ENCODE results near the gene RPUSD4. TPM values are rescaled to one million over a fixed set of nuclear protein-coding genes. Genes with fewer than 3 reads are reported as not detected.

Gene RPUSD4
- total and polyA plus RNA-seq, 11 donors = 15.4 to 50.0 (median 33.2) TPM

DNA sequence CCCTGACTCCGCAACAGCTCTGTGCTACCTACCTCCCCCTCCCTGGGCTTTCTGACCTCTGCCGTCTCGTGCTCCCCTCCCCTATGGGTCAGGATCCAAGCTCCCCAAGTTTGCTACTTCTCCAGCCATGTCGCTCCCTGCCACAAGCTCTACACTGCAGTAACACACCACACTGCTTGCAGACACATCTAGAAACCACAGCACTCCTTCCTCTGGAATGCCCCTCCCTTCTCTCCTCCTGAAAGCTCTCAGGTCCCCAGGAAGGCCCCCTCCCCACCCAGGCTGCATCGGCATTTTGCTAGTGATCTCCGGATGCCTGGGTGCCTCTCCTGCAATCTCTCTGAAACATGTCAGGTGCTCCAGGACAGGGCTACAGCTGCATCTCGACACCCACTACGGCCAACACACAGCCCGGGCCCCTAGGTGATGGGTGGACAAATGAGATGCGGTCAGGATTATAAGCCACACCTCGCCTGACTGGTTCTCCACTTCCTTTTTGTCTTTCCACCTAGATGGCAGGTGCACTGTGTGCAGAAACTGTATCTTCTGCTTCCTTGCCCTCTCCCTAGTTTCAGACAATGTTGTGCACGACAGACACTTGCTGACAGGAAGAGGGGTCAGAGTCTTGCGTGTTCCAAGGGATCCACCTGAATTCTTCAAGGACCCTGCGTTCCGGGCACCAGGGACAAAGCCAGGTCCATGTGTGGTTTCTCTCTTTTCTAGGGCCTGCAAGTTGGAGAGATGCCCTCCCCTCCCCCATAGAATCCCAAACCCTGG, 22.9 kb downstream of the RPUSD4 start:
- intact Hi-C loops (cut with DNase I) = no loop called here
- no peak for DNase-seq
- H3K27ac ChIP-seq = no peak overlapping the region
- no peaks in the 10 kb centered on the region for H3K27me3 ChIP-seq
- H3K4me3 ChIP-seq = no peak overlapping the region
- H3K36me3 ChIP-seq = peaks cover 0 to 53% (median 18%) of the 10 kb centered on the region in 9 donors
- no peaks in the 10 kb centered on the region for H3K9me3 ChIP-seq
- no peak for TF ChIP-seq POLR2A (IDR thresholded peaks at IDR 0.05)
- TF ChIP-seq, protein P1, sequence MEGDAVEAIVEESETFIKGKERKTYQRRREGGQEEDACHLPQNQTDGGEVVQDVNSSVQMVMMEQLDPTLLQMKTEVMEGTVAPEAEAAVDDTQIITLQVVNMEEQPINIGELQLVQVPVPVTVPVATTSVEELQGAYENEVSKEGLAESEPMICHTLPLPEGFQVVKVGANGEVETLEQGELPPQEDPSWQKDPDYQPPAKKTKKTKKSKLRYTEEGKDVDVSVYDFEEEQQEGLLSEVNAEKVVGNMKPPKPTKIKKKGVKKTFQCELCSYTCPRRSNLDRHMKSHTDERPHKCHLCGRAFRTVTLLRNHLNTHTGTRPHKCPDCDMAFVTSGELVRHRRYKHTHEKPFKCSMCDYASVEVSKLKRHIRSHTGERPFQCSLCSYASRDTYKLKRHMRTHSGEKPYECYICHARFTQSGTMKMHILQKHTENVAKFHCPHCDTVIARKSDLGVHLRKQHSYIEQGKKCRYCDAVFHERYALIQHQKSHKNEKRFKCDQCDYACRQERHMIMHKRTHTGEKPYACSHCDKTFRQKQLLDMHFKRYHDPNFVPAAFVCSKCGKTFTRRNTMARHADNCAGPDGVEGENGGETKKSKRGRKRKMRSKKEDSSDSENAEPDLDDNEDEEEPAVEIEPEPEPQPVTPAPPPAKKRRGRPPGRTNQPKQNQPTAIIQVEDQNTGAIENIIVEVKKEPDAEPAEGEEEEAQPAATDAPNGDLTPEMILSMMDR (IDR thresholded peaks at IDR 0.05) = no peak
- H3K4me1 ChIP-seq = peaks cover 0 to 1% (median 0%) of the 10 kb centered on the region in 12 donors
- 84 to 92% (median 86%) methylated on average over 15 of the region's 15 CpGs for WGBS, 4 donors
- ATAC-seq = no peak

DNA sequence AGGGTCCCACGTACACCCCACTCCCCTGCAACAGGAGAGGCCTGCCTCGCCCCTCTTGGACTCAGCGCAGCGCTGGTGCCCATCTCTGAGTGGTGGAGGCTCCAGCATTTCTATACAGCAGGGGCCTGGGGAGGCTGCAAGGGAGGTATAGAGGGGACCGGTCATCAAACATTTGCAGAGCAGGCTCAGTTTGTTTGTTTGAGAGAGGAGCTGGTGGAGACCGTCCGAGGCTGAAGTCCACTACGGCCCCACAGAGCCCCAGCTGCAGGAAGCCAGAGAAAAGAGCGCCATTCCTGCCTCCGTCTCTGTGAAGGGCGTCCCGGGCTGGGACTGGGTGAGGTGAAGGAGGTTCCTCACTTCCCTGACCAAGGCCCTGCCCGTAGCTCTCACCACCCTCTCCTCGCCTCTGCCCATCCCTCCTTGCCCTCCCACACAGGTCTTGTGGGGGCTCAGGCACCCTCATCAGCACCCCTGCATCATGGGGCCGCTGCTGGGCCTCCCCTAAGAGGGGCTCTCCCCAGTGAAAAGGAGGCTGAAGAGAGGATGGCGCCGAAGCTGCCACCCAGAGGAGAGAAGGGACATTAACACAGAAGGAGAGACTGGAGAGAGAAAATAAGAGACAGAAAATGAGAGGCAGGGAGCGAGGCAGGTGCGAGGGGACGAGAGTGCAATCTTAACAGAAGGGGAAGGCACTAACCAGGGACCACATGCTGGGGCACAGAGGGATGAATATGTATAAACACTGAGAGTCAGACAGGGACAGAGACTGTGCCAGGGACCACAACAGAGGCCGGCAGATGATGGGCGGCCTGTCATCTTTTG, 24.5 kb downstream of the RPUSD4 start:
- Histone ChIP-seq H3K27ac (no peak overlapping the region), H3K9me3 (no peaks in the 10 kb centered on the region), H3K27me3 (no peaks in the 10 kb centered on the region), H3K36me3 (peaks cover 0 to 39% (median 9%) of the 10 kb centered on the region in 9 donors), H3K4me1 (no peaks in the 10 kb centered on the region), H3K4me3 (no peak overlapping the region)
- no peak for TF ChIP-seq POLR2A (IDR thresholded peaks at IDR 0.05)
- TF ChIP-seq, protein P1 (IDR thresholded peaks at IDR 0.05) = no peak
- WGBS, 4 donors = 77 to 90% (median 81%) methylated on average over 14 to 22 of the region's 22 CpGs
- DNase-seq = no peak
- ATAC-seq = peak; percentile 5 to 13 (median 8)
- intact Hi-C loops (cut with DNase I) = no loop called here

DNA sequence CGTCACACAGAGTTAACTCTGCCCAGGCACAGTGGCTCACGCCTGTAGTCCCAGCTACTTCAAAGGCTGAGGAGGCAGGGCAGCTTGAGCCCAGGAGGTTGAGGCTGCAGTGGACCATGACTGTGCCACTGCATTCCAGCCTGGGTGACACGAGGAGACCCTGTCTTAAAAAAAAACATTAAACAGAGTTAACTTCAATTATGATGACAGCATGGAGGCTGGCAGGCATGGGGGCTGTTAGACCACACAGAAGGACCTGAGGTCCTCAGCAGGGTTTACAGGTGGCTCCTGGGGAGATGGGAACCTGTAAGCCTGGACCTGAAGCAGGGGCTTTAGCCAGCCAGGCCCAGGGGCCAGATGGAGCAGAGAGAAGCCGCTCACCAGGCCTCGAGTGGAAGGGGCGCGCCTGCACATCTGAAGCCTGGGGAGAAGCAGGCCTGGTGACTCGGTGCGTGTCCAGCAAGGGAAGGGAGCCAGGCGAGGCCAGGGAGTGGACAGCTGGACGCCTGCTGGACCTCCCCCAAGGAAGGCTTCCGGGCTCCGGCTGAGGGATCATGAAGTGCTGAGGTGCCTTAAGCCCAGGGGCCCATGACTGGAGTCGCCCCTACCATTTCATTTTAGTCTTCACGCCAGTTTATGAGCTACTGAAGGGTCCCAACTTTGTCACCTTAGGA, 25.3 kb downstream of the RPUSD4 start:
- DNase-seq = peak; percentile 38 to 80 (median 52)
- TF ChIP-seq, protein P1 (IDR thresholded peaks at IDR 0.05) = no peak
- no peak for TF ChIP-seq POLR2A (IDR thresholded peaks at IDR 0.05)
- H3K9me3 ChIP-seq = no peaks in the 10 kb centered on the region
- H3K4me3 ChIP-seq = no peak overlapping the region
- no peaks in the 10 kb centered on the region for H3K27me3 ChIP-seq
- no peaks in the 10 kb centered on the region for H3K4me1 ChIP-seq
- intact Hi-C loops (cut with DNase I) = no loop called here
- peak; percentile 21 to 62 (median 39) for ATAC-seq
- H3K36me3 ChIP-seq = peaks cover 0 to 34% (median 3%) of the 10 kb centered on the region in 9 donors
- no peak overlapping the region for H3K27ac ChIP-seq
- WGBS, 4 donors = 72 to 85% (median 82%) methylated on average over 6 to 15 of the region's 15 CpGs

All from heart left ventricle (tissue), 16 donors.